ENCODE data around the gene CHD6.

DNA sequence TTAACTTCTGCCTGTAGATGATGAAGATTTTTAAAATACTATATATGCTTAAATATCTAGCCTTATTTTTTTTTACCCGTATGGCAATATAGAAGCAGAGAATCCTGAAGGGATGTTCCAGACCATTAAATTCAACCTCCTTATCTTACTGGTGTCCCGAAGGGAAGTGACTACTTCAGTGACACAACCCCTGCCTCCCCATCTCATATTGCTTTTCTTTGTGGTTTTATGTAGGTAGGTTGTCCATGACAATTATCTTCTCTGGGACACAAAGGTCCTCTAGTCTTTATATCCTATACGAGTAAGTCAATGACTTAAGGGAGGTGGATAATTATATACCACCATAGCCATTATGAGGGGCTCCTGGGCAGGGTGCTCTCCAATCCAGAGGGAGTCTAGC lies 194.2 kb downstream of the CHD6 start:
- TF ChIP-seq, protein P1, sequence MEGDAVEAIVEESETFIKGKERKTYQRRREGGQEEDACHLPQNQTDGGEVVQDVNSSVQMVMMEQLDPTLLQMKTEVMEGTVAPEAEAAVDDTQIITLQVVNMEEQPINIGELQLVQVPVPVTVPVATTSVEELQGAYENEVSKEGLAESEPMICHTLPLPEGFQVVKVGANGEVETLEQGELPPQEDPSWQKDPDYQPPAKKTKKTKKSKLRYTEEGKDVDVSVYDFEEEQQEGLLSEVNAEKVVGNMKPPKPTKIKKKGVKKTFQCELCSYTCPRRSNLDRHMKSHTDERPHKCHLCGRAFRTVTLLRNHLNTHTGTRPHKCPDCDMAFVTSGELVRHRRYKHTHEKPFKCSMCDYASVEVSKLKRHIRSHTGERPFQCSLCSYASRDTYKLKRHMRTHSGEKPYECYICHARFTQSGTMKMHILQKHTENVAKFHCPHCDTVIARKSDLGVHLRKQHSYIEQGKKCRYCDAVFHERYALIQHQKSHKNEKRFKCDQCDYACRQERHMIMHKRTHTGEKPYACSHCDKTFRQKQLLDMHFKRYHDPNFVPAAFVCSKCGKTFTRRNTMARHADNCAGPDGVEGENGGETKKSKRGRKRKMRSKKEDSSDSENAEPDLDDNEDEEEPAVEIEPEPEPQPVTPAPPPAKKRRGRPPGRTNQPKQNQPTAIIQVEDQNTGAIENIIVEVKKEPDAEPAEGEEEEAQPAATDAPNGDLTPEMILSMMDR (IDR thresholded peaks at IDR 0.05; ENCODE audit: insufficient read depth, low read length), result no peak
- TF ChIP-seq POLR2AphosphoS5 (IDR thresholded peaks at IDR 0.05; ENCODE audit: low read depth), result no peak
